C4-2B (cell line): ENCODE results near the gene ID2.

Experiments used
- H3K27ac ChIP-seq: fragments of 450-650 bp; 2 replicates; pipeline ENCODE4 v1.5.1; 2017
- CTCF ChIP-seq: fragments of 450-650 bp; conservative IDR thresholded peaks from 2 replicates; pipeline ENCODE4 v1.5.1; 2017; ENCODE audit warnings: mild to moderate bottlenecking
- ZFX ChIP-seq: fragments of 450-650 bp; IDR thresholded peaks from 2 replicates; pipeline ENCODE4 v1.6.1; 2017

Gene ID2

GRCh38 chr2:8681786-8682692, at the start of gene ID2:
Gene ID2 (plus strand): TSS chr2:8682056. CDS start chr2:8682166, 110 bp downstream.
- H3K27ac ChIP-seq = peak within 1 kb of the TSS; percentile 84

DNA sequence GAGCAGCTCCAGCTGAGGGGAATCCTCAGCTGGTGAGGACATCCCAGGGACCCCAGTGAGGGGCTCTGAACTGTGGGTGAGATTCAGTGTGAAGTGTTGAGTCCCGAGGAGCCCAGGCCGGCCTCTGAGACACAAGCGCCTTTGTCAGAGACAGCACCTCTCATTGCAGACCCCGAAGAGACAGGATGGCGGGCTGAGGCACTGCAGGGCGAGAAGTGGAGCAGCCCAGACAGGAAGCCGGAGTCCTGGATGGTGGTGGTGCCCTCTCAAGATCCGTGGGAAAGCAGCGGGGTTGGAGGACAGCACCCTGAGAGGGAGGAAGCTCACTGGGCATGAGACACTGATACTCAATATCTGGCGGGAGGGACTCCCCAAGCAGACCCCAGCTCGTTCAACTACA, 49.1 kb upstream of the ID2 start:
- no peak for TF ChIP-seq ZFX
- TF ChIP-seq CTCF = no peak
- no peak overlapping the region for H3K27ac ChIP-seq

More at GRCh38 chr2:8681786-8682692, at the start of gene ID2:
- TF ChIP-seq CTCF (no peak), ZFX (no peak)

DNA sequence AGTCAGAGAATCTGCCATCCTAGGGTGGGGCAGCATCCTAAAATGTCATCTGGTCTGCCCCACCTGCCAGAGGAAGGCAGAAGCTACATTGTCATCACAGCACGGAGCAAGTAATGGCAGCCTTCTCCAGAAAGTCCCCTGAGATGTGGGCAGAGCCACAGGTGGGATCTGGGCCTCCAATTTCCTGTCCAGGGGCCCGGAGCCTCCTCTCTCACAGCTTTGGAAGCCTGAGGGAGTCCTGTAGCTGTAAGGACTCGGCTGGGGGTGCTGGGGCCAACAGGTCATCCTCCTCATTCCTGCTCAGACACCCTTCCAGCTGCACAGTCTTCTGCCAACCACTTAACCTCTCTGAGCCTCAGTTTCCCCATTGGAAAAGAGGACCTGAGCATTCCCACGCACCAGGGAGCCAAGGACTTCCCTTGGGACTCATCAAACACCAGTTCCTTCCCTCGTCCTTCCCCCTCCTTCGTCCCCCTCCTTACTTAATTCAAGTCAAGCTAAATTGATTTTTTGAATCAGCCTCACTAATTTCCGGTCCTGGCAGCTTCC, 48.6 kb upstream of the ID2 start:
- no peak overlapping the region for H3K27ac ChIP-seq
- no peak for TF ChIP-seq CTCF
- no peak for TF ChIP-seq ZFX

GRCh38 chr2:8633735-8634313, 48.0 kb upstream of the ID2 start:
- no peak overlapping the region for H3K27ac ChIP-seq
- TF ChIP-seq ZFX = no peak
- no peak for TF ChIP-seq CTCF

DNA sequence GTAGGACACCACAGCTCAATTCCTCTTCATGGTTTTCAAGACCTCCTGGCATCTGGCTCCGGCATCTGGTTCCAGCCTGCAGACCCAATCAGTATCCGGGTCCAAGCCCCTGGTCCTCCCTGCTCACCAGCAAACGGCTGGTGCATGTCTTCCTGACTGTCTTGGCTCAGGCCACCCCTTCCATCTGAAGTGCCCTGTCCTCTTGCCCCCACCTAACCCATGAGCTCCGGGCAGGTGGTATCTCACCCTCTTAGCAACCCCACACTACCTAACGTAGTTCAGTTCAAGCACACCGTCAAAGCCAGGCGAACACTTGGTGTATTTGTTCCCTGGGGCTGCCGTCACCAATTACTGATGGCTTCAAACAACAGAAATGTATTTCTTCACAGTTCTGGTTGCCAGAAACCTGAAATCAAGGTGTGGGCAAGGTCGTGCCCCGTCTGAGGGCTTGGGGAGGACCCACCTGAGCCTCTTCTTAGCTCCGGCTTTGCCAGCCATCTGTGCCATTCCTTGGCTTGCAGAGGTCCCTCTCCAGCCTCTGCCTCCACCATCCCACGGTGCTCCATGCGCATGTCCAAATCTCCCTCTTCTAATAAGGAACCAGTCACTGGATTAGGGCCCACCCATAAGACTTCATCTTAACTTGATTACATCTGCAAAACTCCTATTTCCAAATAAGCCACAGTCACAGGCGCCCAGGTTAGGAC, 47.2 kb upstream of the ID2 start:
- no peak overlapping the region for H3K27ac ChIP-seq
- TF ChIP-seq ZFX (no peak), CTCF (no peak)

GRCh38 chr2:8636041-8636491, 45.8 kb upstream of the ID2 start:
- no peak overlapping the region for H3K27ac ChIP-seq
- TF ChIP-seq CTCF = no peak
- no peak for TF ChIP-seq ZFX
